ENCODE measurements around the gene VPS16. TPM values are rescaled to one million over a fixed set of nuclear protein-coding genes. Genes with fewer than 3 reads are reported as not detected.
A peak's percentile ranks its signal among the peaks of the same experiment; 100 is the strongest.

VPS16 gene
- 10 to 100 TPM; 17.9 to 51.3 (median 31.9) TPM for total RNA-seq

DNA sequence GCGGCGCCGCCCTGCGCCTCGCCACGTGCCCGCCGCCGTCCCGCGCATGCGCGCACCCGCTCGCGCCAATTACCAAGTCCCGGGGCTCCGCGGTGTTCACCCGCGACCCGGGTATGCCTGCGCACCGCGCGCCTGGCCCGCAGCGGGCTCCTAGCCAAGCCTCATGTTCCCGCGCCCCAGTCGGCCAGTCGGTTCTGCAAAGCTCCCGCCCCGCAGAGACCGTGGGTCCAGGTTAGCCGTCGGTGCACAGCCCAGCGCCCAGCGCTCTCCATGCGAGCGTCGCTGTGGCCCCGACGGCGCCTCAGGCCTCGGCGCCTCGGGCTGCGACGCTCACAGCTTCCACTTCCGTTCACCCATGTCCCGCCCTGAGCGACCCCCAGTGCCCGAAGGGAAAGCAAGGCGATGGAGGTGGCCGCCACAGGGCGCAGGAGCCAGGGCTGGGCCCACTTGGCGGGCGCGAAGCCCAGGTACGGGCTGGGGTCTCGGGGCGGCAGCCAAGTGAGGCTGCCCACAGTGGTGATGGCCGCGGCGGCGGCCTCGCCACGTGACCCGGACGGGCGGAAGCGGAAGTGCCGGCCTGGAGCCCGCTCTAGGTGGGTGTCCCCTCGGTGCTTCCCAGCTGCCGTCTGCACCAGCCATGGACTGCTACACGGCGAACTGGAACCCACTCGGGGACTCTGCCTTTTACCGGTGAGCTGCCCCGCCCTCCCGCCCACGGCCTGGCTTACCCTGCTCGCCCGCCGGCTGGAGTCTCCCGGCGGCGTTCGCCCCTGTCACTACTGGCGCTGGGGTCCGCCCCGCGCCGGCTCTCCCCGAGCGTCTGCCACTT lies at the start of gene VPS16, which contains the start of gene PCED1A:
VPS16 (plus strand) TSS at position 608 of the 829 bp plus-strand sequence; CDS start at position 638, 30 bp downstream.
PCED1A (minus strand) TSS at position 518 of the 829 bp plus-strand sequence. CDS start 743 bp downstream, outside the sequence.
- peak within 1 kb of the TSS; percentile 86 to 96 (median 94) for H3K27ac ChIP-seq
- H3K27me3 ChIP-seq, result no peaks in the 10 kb centered on the region
- H3K36me3 ChIP-seq, result peaks cover 0 to 44% (median 0%) of the 10 kb centered on the region in 3 donors
- TF ChIP-seq EP300 (IDR thresholded peaks at IDR 0.05) (peak in 1 of 2 donors; percentile 83), POLR2A (IDR thresholded peaks at IDR 0.05) (peak in 1 of 2 donors; percentile 52)
- TF ChIP-seq, protein P1, sequence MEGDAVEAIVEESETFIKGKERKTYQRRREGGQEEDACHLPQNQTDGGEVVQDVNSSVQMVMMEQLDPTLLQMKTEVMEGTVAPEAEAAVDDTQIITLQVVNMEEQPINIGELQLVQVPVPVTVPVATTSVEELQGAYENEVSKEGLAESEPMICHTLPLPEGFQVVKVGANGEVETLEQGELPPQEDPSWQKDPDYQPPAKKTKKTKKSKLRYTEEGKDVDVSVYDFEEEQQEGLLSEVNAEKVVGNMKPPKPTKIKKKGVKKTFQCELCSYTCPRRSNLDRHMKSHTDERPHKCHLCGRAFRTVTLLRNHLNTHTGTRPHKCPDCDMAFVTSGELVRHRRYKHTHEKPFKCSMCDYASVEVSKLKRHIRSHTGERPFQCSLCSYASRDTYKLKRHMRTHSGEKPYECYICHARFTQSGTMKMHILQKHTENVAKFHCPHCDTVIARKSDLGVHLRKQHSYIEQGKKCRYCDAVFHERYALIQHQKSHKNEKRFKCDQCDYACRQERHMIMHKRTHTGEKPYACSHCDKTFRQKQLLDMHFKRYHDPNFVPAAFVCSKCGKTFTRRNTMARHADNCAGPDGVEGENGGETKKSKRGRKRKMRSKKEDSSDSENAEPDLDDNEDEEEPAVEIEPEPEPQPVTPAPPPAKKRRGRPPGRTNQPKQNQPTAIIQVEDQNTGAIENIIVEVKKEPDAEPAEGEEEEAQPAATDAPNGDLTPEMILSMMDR (IDR thresholded peaks at IDR 0.05), result no peak
- peak; percentile 70 to 74 for DNase-seq (ENCODE audit: low spot score in 2 of 2)
- peak within 1 kb of the TSS; percentile 75 to 99 (median 80) for H3K4me3 ChIP-seq
- no peaks in the 10 kb centered on the region for H3K9me3 ChIP-seq
- peaks cover 0 to 26% (median 8%) of the 10 kb centered on the region in 4 donors for H3K4me1 ChIP-seq
- WGBS, 2 donors, result 3% methylated on average over 19 to 71 of the region's 98 CpGs

DNA sequence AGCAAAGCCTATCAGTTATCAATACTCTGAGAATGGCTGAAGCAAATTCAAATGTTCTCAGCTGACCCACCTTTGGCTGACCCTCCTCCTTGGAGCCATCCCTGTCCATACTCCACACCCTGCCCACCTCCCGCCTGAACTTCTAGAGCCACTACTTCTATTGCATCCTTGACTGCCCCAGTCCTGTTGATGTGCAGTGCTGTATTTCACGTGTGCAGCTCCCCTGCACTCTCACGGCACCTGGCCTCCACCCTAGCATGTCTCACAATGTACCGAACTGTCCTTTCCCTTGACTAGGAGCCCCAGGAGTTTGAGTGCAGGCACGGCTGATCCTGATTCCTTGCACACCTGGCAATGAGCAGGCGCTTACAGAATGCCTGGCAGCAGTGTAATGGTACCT lies 47.1 kb upstream of the VPS16 start:
- H3K36me3 ChIP-seq, result no peaks in the 10 kb centered on the region
- no peak overlapping the region for H3K4me3 ChIP-seq
- TF ChIP-seq, protein P1 (IDR thresholded peaks at IDR 0.05), result no peak
- TF ChIP-seq POLR2A (IDR thresholded peaks at IDR 0.05) (no peak), EP300 (IDR thresholded peaks at IDR 0.05) (no peak)
- 87 to 88% methylated on average over 6 of the region's 6 CpGs for WGBS, 2 donors
- peaks cover 0 to 6% (median 0%) of the 10 kb centered on the region in 4 donors for H3K9me3 ChIP-seq
- H3K27me3 ChIP-seq, result peaks cover 0 to 38% of the 10 kb centered on the region in 2 donors
- DNase-seq (ENCODE audit: low spot score in 2 of 2), result no peak
- no peak overlapping the region for H3K27ac ChIP-seq
- H3K4me1 ChIP-seq, result no peaks in the 10 kb centered on the region

DNA sequence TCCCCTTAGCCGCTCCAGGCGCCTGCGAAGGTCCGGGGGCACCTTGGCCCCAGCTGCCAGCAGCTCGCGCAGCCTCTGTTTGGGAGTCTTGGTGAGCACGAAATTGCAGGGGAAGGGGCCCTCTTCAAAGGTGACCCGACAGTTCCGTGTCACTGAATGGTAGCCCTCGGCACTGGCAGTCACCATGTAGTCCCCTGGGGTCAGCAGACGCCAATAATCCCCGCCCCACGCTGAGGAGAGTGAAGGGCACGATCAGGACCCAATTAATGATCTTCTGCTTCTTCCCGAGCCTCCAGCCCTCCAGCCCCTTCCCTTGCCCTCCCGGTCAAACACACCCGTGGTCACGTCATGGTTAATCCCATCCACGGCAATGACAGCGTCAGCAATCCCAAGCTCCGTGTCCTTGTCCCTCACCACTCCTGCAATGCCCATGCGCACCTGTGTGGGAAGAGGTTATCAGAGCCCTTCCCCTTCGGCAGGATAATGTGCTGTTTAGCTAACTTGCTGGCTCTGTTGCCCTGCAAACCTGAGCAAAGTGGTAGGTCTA lies 46.3 kb upstream of the VPS16 start:
- Histone ChIP-seq H3K4me3 (no peak overlapping the region), H3K27me3 (peaks cover 0 to 42% of the 10 kb centered on the region in 2 donors), H3K4me1 (peaks cover 0 to 2% (median 0%) of the 10 kb centered on the region in 4 donors), H3K27ac (no peak overlapping the region), H3K36me3 (no peaks in the 10 kb centered on the region), H3K9me3 (peaks cover 0 to 6% (median 0%) of the 10 kb centered on the region in 4 donors)
- WGBS, 2 donors, result 78% methylated on average over 17 to 23 of the region's 23 CpGs
- DNase-seq (ENCODE audit: low spot score in 2 of 2), result no peak
- TF ChIP-seq POLR2A (IDR thresholded peaks at IDR 0.05) (no peak), EP300 (IDR thresholded peaks at IDR 0.05) (no peak)
- TF ChIP-seq, protein P1 (IDR thresholded peaks at IDR 0.05), result no peak

DNA sequence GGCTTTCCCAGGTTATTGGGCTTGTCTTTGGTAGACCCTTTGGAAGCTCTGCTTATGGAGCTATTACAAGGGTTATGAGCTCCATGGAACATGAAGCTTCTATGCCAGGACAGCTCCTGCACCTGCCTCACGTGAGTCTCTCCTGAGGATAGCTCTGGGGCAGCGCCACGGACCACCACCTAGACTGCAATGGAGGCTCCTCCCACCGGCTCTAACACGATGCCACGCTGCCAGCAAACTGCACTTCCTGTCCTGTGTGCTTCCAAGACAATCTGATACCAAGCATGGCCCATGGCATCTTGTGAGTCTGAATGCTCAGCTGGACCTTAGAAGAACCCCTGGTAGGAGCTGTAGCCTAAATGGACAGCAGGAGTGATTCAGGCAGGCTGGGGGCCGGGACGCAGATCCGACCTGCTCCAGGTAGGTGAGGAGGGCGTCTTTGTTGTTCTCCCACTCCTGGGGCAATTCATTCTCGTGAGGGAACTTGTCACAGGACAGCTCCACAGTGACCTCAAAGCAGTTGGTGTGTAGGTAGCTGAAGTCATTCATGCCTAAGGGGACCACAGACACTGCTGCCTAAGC lies 45.6 kb upstream of the VPS16 start:
- no peak for DNase-seq (ENCODE audit: low spot score in 2 of 2)
- TF ChIP-seq EP300 (IDR thresholded peaks at IDR 0.05), result no peak
- no peak for TF ChIP-seq POLR2A (IDR thresholded peaks at IDR 0.05)
- TF ChIP-seq, protein P1 (IDR thresholded peaks at IDR 0.05), result no peak
- Histone ChIP-seq H3K27ac (no peak overlapping the region), H3K36me3 (no peaks in the 10 kb centered on the region), H3K4me1 (peaks cover 0 to 9% (median 0%) of the 10 kb centered on the region in 4 donors), H3K9me3 (peaks cover 0 to 2% (median 0%) of the 10 kb centered on the region in 4 donors), H3K27me3 (peaks cover 0 to 44% of the 10 kb centered on the region in 2 donors), H3K4me3 (no peak overlapping the region)
- WGBS, 2 donors, result 82 to 83% methylated on average over 11 of the region's 11 CpGs
